CD14-positive monocyte (primary cell): ENCODE data around the gene DCP1A. TPM values are rescaled to one million over a fixed set of nuclear protein-coding genes. Genes with fewer than 3 reads are reported as not detected.

ENCODE experiments used
- DNase-seq, 3 donors: peaks; one replicate each; pipeline ENCODE4 v3.0.0-alpha.2; 2011 to 2022
- H2AFZ ChIP-seq: 2 replicates; pipeline ENCODE4 v1.6.0; 2012; ENCODE audit warnings: mild to moderate bottlenecking, low read depth, low read length, inconsistent platforms; ENCODE audit not compliant: insufficient read depth, poor library complexity, severe bottlenecking
- H3K27ac ChIP-seq, 2 donors: 1 replicate in 1 of 2; 2 replicates in 1 of 2; pipeline ENCODE4 v1.5.1; 2012 to 2013; ENCODE audit warnings: low read length in 2 of 2, control low read depth in 1 of 2, inconsistent platforms in 1 of 2, low read depth in 1 of 2, mild to moderate bottlenecking in 1 of 2
- H3K27me3 ChIP-seq, 2 donors: one replicate each; pipeline versions ENCODE4 v1.6.0 to v1.6.1; 2011 to 2013; ENCODE audit warnings: low read length in 2 of 2; ENCODE audit not compliant: control insufficient read depth in 2 of 2, insufficient read depth in 2 of 2
- H3K36me3 ChIP-seq, 2 donors: replicated peaks in 1 of 2; 1 replicate in 1 of 2; 2 replicates in 1 of 2; pipeline versions ENCODE4 v1.5.1 to v1.6.1; 2012 to 2013; ENCODE audit warnings: low read length in 2 of 2, control low read depth in 1 of 2, inconsistent platforms in 1 of 2, mild to moderate bottlenecking in 1 of 2; ENCODE audit not compliant: insufficient read depth in 2 of 2, control insufficient read depth in 1 of 2
- H3K4me1 ChIP-seq, 2 donors: 1 replicate in 1 of 2; 2 replicates in 1 of 2; pipeline versions ENCODE4 v1.5.1 to v1.6.1; 2012 to 2013; ENCODE audit warnings: low read length in 2 of 2, control low read depth in 1 of 2, inconsistent platforms in 1 of 2, mild to moderate bottlenecking in 1 of 2, moderate library complexity in 1 of 2; ENCODE audit not compliant: insufficient read depth in 2 of 2, control insufficient read depth in 1 of 2
- H3K4me2 ChIP-seq: replicated peaks from 2 replicates; pipeline ENCODE3; 2012; ENCODE audit warnings: low read length, moderate library complexity, mild to moderate bottlenecking; ENCODE audit not compliant: poor library complexity, severe bottlenecking; ENCODE audit errors: extremely low read depth
- H3K4me3 ChIP-seq, 3 experiments: fragments of 200-600 bp in 1 of 3; sonication (generic) in 1 of 3; replicated peaks in 1 of 3; 1 replicate in 2 of 3; 2 replicates in 1 of 3; pipeline ENCODE4 v1.5.1; 2011 to 2013; ENCODE audit warnings: low read length in 3 of 3, mild to moderate bottlenecking in 3 of 3, control low read depth in 2 of 3, low read depth in 2 of 3, inconsistent platforms in 1 of 3, moderate library complexity in 1 of 3
- H3K79me2 ChIP-seq: 2 replicates; pipeline ENCODE4 v1.6.0; 2012; ENCODE audit warnings: mild to moderate bottlenecking, control low read depth, inconsistent platforms, low read length, moderate library complexity; ENCODE audit not compliant: insufficient read depth
- H3K9ac ChIP-seq: 2 replicates; pipeline ENCODE4 v1.6.0; 2017; ENCODE audit warnings: low read length, mild to moderate bottlenecking; ENCODE audit not compliant: insufficient read depth, poor library complexity, severe bottlenecking
- H3K9me3 ChIP-seq, 2 donors: replicated peaks in 1 of 2; 1 replicate in 1 of 2; 2 replicates in 1 of 2; pipeline versions ENCODE4 v1.5.1 to v1.6.1; 2012 to 2013; ENCODE audit warnings: low read length in 2 of 2, control low read depth in 1 of 2; ENCODE audit not compliant: control insufficient read depth in 1 of 2, insufficient read depth in 1 of 2
- H4K20me1 ChIP-seq: 2 replicates; pipeline ENCODE4 v1.6.0; 2012; ENCODE audit warnings: mild to moderate bottlenecking, low read length, control low read depth, moderate library complexity; ENCODE audit not compliant: insufficient read depth
- H3K27ac Mint-ChIP-seq, 7 donors: one replicate each; pipeline ENCODE4 v1.8.0; 2020; ENCODE audit warnings: mild to moderate bottlenecking in 7 of 7, mixed read lengths in 7 of 7, moderate library complexity in 6 of 7, inconsistent platforms in 2 of 7
- H3K27me3 Mint-ChIP-seq, 3 donors: one replicate each; pipeline ENCODE4 v1.8.0; 2021 to 2022; ENCODE audit warnings: low read depth in 3 of 3, mild to moderate bottlenecking in 3 of 3, mixed read lengths in 3 of 3, moderate library complexity in 3 of 3, inconsistent platforms in 1 of 3
- H3K36me3 Mint-ChIP-seq, 2 donors: one replicate each; pipeline ENCODE4 v1.8.0; 2020; ENCODE audit warnings: mixed read lengths in 2 of 2, inconsistent platforms in 1 of 2, mild to moderate bottlenecking in 1 of 2
- H3K4me1 Mint-ChIP-seq: one replicate; pipeline ENCODE4 v1.8.0; 2020; ENCODE audit warnings: mild to moderate bottlenecking, mixed read lengths
- H3K4me3 Mint-ChIP-seq, 2 donors: one replicate each; pipeline ENCODE4 v1.8.0; 2020; ENCODE audit warnings: mild to moderate bottlenecking in 2 of 2, mixed read lengths in 2 of 2, moderate library complexity in 1 of 2
- H3K9me3 Mint-ChIP-seq, 7 donors: one replicate each; pipeline ENCODE4 v1.8.0; 2020 to 2022; ENCODE audit warnings: mixed read lengths in 7 of 7, mild to moderate bottlenecking in 6 of 7, moderate library complexity in 6 of 7, inconsistent platforms in 2 of 7
- WGBS: methylation state at CpG from one replicate; pipeline ENCODE4 v1.1.5; 2013; ENCODE audit warnings: missing lambda C conversion rate; ENCODE audit not compliant: insufficient coverage; 5-methylcytosine and 5-hydroxymethylcytosine counted together
- intact Hi-C, 2 donors: fragments of 100-400 bp; cut with micrococcal nuclease; formaldehyde crosslinking; loops; one replicate each; pipeline versions ENCODE4 v1.15.0 to v1.15.1; 2023
- polyA plus RNA-seq, 3 donors: library from polyadenylated mRNA; depleted of rRNA in 1 of 3; unstranded in 2 of 3; stranded (reverse) in 1 of 3; fragments of 300-500 nt in 2 of 3; fragments of >200 nt in 1 of 3; fragmentation: Illumina TruSeq in 2 of 3; gene quantifications; 1 replicate in 2 of 3; 2 replicates in 1 of 3; pipeline ENCODE4 v1.2.3, GENCODE V29; 2012 to 2021
- TF ChIP-seq, protein P1 (sequence below): fragments of 200-600 bp; IDR thresholded peaks from one replicate; pipeline ENCODE4 v1.8.0; 2022; ENCODE audit warnings: antibody characterized with exemption, mild to moderate bottlenecking

Gene DCP1A
- polyA plus RNA-seq, 3 donors = 11.9 to 25.4 (median 19.3) TPM

DNA sequence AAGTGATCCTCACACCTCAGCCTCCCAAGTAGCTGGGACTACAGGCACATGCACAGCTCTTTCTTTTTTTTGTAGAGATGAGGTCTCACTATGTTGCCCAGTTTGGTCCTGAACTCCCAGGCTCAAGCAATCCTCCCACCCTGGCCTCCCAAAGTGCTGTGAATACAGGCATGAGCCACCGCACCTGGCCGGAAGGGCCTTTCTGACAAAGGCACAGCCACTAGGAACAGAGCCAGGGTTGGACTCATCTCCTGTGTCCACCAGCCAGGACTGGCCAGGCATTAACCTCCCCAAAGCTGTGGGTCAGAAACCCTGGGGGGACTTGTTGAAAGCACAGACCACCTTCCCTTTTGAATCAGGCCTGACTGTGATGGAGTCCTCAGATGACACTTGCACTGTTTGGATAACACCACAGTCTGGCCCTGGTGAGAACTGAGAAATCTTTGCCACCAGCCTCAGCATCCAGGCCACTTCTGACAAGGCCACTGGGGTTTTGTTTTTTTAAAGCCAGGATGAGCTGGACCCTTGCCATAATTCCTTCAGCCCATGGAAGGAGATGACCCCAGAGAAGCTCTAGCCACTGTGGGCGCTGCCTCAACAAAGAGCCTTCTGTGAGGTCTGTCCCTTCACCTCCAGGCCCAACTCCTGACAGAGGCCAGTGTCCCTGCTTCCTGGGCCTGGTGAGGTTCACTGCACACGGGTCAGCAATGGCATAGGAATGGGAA lies 96.3 kb downstream of the DCP1A start:
- no peaks in the 10 kb centered on the region for H3K9me3 ChIP-seq
- Mint-ChIP-seq H3K27me3 (peaks cover 0 to 2% (median 0%) of the 10 kb centered on the region in 3 donors), H3K9me3 (no peaks in the 10 kb centered on the region), H3K4me1 (peaks cover 71% of the 10 kb centered on the region), H3K4me3 (peak overlapping the region; percentile 94 to 96), H3K27ac (peak overlapping the region; percentile 96 to 100 (median 99)), H3K36me3 (peaks cover 20 to 31% of the 10 kb centered on the region in 2 donors)
- H2AFZ ChIP-seq = no peak overlapping the region
- H3K9ac ChIP-seq = peak overlapping the region; percentile 75
- peak overlapping the region; percentile 94 to 97 for H3K27ac ChIP-seq
- DNase-seq = no peak
- H3K79me2 ChIP-seq = peaks cover 98% of the 10 kb centered on the region
- H3K4me3 ChIP-seq = peak overlapping the region; percentile 9 to 99 (median 91)
- H3K4me1 ChIP-seq = peaks cover 80 to 81% of the 10 kb centered on the region in 2 donors
- 82% methylated on average over 3 of the region's 4 CpGs for WGBS
- peak overlapping the region; percentile 83 for H3K4me2 ChIP-seq
- TF ChIP-seq, protein P1, sequence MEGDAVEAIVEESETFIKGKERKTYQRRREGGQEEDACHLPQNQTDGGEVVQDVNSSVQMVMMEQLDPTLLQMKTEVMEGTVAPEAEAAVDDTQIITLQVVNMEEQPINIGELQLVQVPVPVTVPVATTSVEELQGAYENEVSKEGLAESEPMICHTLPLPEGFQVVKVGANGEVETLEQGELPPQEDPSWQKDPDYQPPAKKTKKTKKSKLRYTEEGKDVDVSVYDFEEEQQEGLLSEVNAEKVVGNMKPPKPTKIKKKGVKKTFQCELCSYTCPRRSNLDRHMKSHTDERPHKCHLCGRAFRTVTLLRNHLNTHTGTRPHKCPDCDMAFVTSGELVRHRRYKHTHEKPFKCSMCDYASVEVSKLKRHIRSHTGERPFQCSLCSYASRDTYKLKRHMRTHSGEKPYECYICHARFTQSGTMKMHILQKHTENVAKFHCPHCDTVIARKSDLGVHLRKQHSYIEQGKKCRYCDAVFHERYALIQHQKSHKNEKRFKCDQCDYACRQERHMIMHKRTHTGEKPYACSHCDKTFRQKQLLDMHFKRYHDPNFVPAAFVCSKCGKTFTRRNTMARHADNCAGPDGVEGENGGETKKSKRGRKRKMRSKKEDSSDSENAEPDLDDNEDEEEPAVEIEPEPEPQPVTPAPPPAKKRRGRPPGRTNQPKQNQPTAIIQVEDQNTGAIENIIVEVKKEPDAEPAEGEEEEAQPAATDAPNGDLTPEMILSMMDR = no peak
- peaks cover 63% of the 10 kb centered on the region for H4K20me1 ChIP-seq
- intact Hi-C loops = loop anchor here (5.0 to 10.0 kb wide), 2 partner anchors 149 to 356 kb away; partner anchors contain the start of gene STIMATE (in 1 of the 2)
- H3K27me3 ChIP-seq = no peaks in the 10 kb centered on the region
- peaks cover 3 to 7% of the 10 kb centered on the region in 2 donors for H3K36me3 ChIP-seq

DNA sequence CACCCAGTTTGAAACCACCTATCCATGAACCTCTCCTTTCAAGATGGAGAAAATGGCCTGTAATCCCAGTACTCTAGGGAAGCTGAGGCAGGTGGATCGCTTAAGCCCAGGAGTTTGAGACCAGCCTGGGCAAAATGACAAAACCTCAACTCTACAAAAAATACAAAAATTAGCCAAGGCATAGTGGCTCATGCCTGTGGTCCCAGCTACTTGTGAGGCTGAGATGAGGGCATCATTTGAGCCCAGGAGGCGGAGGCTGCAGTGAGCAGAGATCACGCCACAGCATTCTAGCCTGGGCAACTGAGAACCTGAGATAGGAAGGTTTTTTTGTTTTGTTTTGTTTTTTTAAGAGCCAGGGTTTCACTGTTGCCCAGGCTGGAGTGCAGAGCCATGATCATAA lies 96.9 kb downstream of the DCP1A start:
- peak overlapping the region in 2 of 3 experiments; percentile 32 to 99 for H3K4me3 ChIP-seq
- peaks cover 68% of the 10 kb centered on the region for H4K20me1 ChIP-seq
- H3K9me3 ChIP-seq = no peaks in the 10 kb centered on the region
- Mint-ChIP-seq H3K4me1 (peaks cover 76% of the 10 kb centered on the region), H3K36me3 (peaks cover 21 to 36% of the 10 kb centered on the region in 2 donors), H3K9me3 (no peaks in the 10 kb centered on the region), H3K27ac (peak overlapping the region; percentile 96 to 100 (median 99)), H3K4me3 (peak overlapping the region; percentile 77 to 92), H3K27me3 (peaks cover 0 to 2% (median 0%) of the 10 kb centered on the region in 3 donors)
- H3K9ac ChIP-seq = peak overlapping the region; percentile 75
- peaks cover 86% of the 10 kb centered on the region in 2 donors for H3K4me1 ChIP-seq
- H3K4me2 ChIP-seq = peak overlapping the region; percentile 83
- no peak for DNase-seq
- 83% methylated on average over 1 of the region's 3 CpGs for WGBS
- intact Hi-C loops = loop anchor here (5.0 to 10.0 kb wide), 2 partner anchors 148 to 356 kb away; partner anchors contain the start of gene STIMATE (in 1 of the 2)
- peak overlapping the region; percentile 94 to 97 for H3K27ac ChIP-seq
- H3K79me2 ChIP-seq = peaks cover 99% of the 10 kb centered on the region
- H3K36me3 ChIP-seq = peaks cover 3 to 11% of the 10 kb centered on the region in 2 donors
- no peaks in the 10 kb centered on the region for H3K27me3 ChIP-seq
- H2AFZ ChIP-seq = peak overlapping the region; percentile 2
- TF ChIP-seq, protein P1 = no peak
